ENCODE measurements around the gene FBXO11. TPM values are rescaled to one million over a fixed set of nuclear protein-coding genes. Genes with fewer than 3 reads are reported as not detected.

FBXO11 gene
- total and polyA plus RNA-seq, 4 donors: 9.2 to 46.8 (median 19.7) TPM

GRCh38 chr2:47891369-47892337 lies 14.6 kb downstream of the FBXO11 start (continued):
- no peak for TF ChIP-seq ZBTB33 (IDR thresholded peaks at IDR 0.05)
- TF ChIP-seq RAD21 (IDR thresholded peaks at IDR 0.05): no peak
- TF ChIP-seq JUND (IDR thresholded peaks at IDR 0.05): no peak
- no peak for TF ChIP-seq RXRA (IDR thresholded peaks at IDR 0.05)
- TF ChIP-seq HNF4G (IDR thresholded peaks at IDR 0.05): no peak
- no peak for TF ChIP-seq FOXA1 (IDR thresholded peaks at IDR 0.05)
- no peak for TF ChIP-seq EGR1 (IDR thresholded peaks at IDR 0.05; ENCODE audit: low read depth in 2 of 2)
- no peak for TF ChIP-seq HNF4A (conservative IDR thresholded peaks at IDR 0.05)

GRCh38 chr2:47890711-47891368 lies 15.5 kb downstream of the FBXO11 start:
- DNase-seq (ENCODE audit: low spot score): no peak
- no peaks in the 10 kb centered on the region for H3K36me3 ChIP-seq (ENCODE audit: control insufficient read depth in 4 of 4, insufficient read depth in 3 of 4, low read depth in 1 of 4, low read length in 3 of 4)
- 97% methylated on average over 10 of the region's 10 CpGs for WGBS
- no peaks in the 10 kb centered on the region for H3K27me3 ChIP-seq (ENCODE audit: control insufficient read depth in 4 of 4, insufficient read depth in 4 of 4, low read length in 3 of 4)
- TF ChIP-seq RXRA (IDR thresholded peaks at IDR 0.05) (no peak), FOXA1 (IDR thresholded peaks at IDR 0.05) (no peak), HNF4G (IDR thresholded peaks at IDR 0.05) (no peak), ZBTB33 (IDR thresholded peaks at IDR 0.05) (no peak), EGR1 (IDR thresholded peaks at IDR 0.05; ENCODE audit: low read depth in 2 of 2) (no peak), TAF1 (conservative IDR thresholded peaks at IDR 0.05) (no peak), FOXA2 (IDR thresholded peaks at IDR 0.05) (no peak), YY1 (IDR thresholded peaks at IDR 0.05) (no peak)
- no peak overlapping the region for H3K9ac ChIP-seq (ENCODE audit: low read depth in 1 of 2, low read length in 2 of 2)
- H3K9me3 ChIP-seq (ENCODE audit: control insufficient read depth in 4 of 4, low read length in 3 of 4): no peaks in the 10 kb centered on the region
- H3K4me1 ChIP-seq (ENCODE audit: control insufficient read depth in 4 of 4, insufficient read depth in 4 of 4, low read length in 3 of 4): peaks cover 0 to 15% (median 7%) of the 10 kb centered on the region in 4 donors
- no peak overlapping the region for H3K27ac ChIP-seq (ENCODE audit: low read depth in 1 of 2, low read length in 2 of 2)
- H3K4me3 ChIP-seq (ENCODE audit: low read depth in 1 of 3, low read length in 3 of 3): no peak overlapping the region

GRCh38 chr2:47888581-47889280 lies 17.6 kb downstream of the FBXO11 start:
- Histone ChIP-seq H3K27ac (ENCODE audit: low read depth in 1 of 2, low read length in 2 of 2) (no peak overlapping the region), H3K4me3 (ENCODE audit: low read depth in 1 of 3, low read length in 3 of 3) (no peak overlapping the region), H3K9me3 (ENCODE audit: control insufficient read depth in 4 of 4, low read length in 3 of 4) (no peaks in the 10 kb centered on the region), H3K4me1 (ENCODE audit: control insufficient read depth in 4 of 4, insufficient read depth in 4 of 4, low read length in 3 of 4) (peaks cover 0 to 7% (median under 1%) of the 10 kb centered on the region in 4 donors), H3K9ac (ENCODE audit: low read depth in 1 of 2, low read length in 2 of 2) (no peak overlapping the region), H3K27me3 (ENCODE audit: control insufficient read depth in 4 of 4, insufficient read depth in 4 of 4, low read length in 3 of 4) (no peaks in the 10 kb centered on the region), H3K36me3 (ENCODE audit: control insufficient read depth in 4 of 4, insufficient read depth in 3 of 4, low read depth in 1 of 4, low read length in 3 of 4) (no peaks in the 10 kb centered on the region)
- 85% methylated on average over 2 of the region's 2 CpGs for WGBS
- DNase-seq (ENCODE audit: low spot score): no peak
- TF ChIP-seq ATF3 (IDR thresholded peaks at IDR 0.05) (no peak), YY1 (IDR thresholded peaks at IDR 0.05) (no peak), HNF4A (conservative IDR thresholded peaks at IDR 0.05) (no peak), NR2F2 (IDR thresholded peaks at IDR 0.05) (no peak), TAF1 (conservative IDR thresholded peaks at IDR 0.05) (no peak), GABPA (IDR thresholded peaks at IDR 0.05 in 1 of 2, conservative IDR thresholded peaks at IDR 0.05 in 1 of 2) (no peak), HNF4G (IDR thresholded peaks at IDR 0.05) (no peak), MAX (IDR thresholded peaks at IDR 0.05) (no peak), ZBTB33 (IDR thresholded peaks at IDR 0.05) (no peak), CTCF (IDR thresholded peaks at IDR 0.05; ENCODE audit: low read depth, low read length, missing input control) (no peak), JUND (IDR thresholded peaks at IDR 0.05) (no peak)

All from liver (tissue), 9 donors.